Retinal pigment epithelial cell (primary cell): Measurements from ENCODE around the gene ZNF468.
"Not testable (repeated sequence)": the region's sequence is repeated elsewhere in the genome, so short reads cannot be mapped to it uniquely, and the experiment has no call there.

ENCODE experiments used
- DNase-seq: peaks from one replicate; pipeline ENCODE4 v3.0.0-alpha.2; 2010; ENCODE audit warnings: low read depth
- H3K4me3 ChIP-seq: 2 replicates; pipeline ENCODE4 v1.5.1; 2011; ENCODE audit warnings: mild to moderate bottlenecking, low read length, control low read depth, moderate library complexity
- TF ChIP-seq, protein P1 (sequence below): conservative IDR thresholded peaks from 2 replicates; pipeline ENCODE4 v1.5.1; 2011; ENCODE audit warnings: low read depth, low read length, control low read depth, inconsistent platforms

Gene ZNF468

DNA sequence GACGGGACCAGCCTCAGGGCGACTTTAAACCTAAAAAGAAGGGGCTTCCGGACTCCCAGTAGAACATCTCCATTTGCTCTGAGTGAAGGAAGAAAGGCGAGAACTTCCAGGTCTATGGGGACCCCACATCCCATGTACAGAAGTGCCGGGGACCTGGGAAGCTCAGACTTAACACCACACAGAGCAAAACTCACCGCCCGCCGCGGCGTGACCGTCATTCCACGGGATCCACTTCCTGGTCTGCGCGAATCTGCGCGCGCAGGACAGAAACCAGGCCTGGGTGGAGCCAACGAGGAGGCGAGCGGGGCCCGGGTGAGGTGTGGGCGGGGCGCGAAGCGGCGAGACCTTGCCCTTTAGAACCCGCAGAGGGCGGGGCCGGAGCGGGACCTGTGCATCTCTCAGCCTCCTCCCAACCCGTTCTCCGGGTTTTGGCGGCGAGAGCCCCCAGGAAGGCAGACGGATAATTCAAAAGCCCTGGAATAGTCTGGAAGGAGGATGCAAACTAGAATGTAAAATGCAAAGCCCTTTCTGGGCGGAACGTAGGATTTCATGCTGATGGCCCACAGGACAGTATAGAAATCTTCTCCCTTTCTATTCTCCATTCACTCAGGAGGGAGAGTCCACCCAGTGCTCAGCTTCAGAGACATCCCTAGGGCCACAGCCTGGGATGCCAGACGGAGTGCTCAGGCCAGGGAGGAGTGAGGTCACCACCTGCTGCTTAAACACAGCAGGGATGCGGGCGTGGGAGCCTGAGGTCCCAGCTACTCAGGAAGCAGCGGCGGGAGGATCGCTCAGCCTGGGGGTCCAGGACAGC, at the start of gene ZNF468:
ZNF468 (minus strand) TSS at position 242 of the 814 bp plus-strand sequence. CDS start 3,347 bp downstream, outside the sequence.
- peak within 1 kb of the TSS; percentile 74 for H3K4me3 ChIP-seq
- DNase-seq, result not testable (repeated sequence)

DNA sequence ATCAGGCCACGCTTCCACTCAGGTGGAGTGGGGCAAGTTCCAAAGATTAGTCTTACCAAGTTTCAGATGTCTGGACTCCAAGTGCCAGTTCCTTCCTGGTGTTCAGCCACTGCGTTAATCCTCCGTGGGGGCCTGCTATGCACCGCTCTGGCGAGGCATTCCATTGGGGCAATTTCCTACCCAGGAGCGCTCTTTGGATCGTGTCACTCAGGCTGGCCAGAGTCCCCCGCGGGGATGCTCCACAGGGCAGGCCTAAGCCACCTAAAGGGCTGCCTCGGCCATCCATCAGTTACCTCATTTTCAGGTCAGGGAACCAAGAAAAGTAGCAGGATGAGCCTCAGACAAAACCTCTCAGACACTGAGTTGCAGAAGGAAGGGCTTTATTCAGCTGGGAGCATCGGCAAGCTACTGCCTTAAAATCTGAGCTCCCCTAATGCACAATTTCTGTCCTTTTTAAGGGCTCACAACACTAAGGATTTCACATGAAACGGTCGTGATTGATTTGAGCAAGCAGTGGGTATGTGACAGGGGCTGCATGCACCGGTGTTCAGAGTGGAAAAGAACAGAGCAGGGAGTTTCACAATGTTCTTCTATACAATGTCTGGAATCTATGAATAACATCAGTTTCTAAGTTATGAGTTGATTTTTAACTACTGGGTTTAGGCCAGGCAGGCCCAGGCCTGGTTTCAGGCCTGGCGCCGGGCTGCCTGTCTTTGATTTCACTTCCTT, 46.8 kb upstream of the ZNF468 start:
- DNase-seq, H3K4me3 ChIP-seq: not testable (repeated sequence)

DNA sequence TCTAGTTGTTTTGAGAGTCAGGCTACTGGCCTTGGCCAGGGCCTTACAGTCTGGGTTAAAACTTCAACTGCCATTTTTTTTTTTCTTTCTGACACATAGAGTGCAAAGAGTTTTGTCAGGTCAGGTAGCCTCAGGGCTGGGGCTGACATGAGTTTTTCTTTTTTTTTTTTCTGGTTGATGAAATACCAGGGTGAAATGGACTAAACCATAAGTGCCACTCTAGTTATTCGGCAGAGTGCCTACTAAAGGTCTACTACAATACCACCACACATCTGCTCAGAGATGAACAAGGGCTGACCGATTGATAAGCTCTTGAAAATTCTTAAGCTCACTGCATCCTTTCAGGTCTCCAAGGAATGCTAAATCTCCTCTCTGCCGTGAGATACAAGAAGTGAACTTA, 44.4 kb upstream of the ZNF468 start:
- DNase-seq, result no peak
- TF ChIP-seq, protein P1, sequence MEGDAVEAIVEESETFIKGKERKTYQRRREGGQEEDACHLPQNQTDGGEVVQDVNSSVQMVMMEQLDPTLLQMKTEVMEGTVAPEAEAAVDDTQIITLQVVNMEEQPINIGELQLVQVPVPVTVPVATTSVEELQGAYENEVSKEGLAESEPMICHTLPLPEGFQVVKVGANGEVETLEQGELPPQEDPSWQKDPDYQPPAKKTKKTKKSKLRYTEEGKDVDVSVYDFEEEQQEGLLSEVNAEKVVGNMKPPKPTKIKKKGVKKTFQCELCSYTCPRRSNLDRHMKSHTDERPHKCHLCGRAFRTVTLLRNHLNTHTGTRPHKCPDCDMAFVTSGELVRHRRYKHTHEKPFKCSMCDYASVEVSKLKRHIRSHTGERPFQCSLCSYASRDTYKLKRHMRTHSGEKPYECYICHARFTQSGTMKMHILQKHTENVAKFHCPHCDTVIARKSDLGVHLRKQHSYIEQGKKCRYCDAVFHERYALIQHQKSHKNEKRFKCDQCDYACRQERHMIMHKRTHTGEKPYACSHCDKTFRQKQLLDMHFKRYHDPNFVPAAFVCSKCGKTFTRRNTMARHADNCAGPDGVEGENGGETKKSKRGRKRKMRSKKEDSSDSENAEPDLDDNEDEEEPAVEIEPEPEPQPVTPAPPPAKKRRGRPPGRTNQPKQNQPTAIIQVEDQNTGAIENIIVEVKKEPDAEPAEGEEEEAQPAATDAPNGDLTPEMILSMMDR, result no peak
- no peak overlapping the region for H3K4me3 ChIP-seq

DNA sequence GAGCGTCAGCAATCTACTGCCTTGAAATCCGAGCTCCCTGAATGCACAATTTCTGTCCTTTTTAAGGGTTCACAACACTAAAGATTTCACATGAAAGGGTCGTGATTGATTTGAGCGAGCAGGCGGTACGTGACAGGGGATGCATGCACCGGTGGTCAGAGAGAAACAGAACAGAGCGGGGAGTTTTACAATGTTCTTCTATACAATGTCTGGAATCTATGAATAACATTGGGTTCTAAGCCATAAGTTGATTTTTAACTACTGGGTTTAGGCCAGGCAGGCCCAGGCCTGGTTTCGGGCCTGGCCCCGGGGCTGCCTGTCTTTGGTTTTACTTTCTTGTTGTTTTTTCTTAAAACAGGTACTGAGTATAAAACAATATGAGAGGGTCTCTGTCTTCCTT, 41.2 kb upstream of the ZNF468 start:
- DNase-seq, H3K4me3 ChIP-seq: not testable (repeated sequence)

DNA sequence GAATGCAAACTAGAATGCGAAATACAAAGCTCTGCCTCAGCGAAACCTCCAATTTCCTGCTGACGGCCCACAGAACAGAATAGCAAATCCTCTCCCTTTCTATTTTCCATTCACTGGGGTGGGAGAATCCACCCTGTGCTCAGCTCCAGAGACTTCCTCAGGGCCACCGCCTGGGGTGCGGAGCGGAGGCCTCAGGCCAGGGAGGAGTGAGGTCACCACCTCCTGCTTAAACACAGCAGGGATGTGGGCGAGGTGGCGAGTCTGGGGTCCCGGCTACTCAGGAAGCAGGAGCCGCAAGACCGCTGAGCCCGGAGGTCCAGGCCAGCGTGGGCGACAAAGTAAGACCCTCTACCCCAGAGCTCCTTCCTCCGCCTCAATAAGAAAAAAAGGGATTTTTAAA, 40.7 kb upstream of the ZNF468 start:
- H3K4me3 ChIP-seq, result peak overlapping the region; percentile 96
- TF ChIP-seq, protein P1, result no peak
- DNase-seq, result no peak

- H3K4me3 ChIP-seq, result peak within 1 kb of the TSS; percentile 96
- TF ChIP-seq, protein P1, result no peak
- peak; percentile 77 for DNase-seq
Measured at GRCh38 chr19:52897138-52897935, 39.9 kb upstream of the ZNF468 start, which contains the start of gene ZNF320. ZNF320 (minus strand) TSS chr19:52897635; CDS start chr19:52890255, 7,380 bp downstream.

- peak; percentile 4 for DNase-seq
- H3K4me3 ChIP-seq, result peak overlapping the region; percentile 96
- TF ChIP-seq, protein P1, result no peak
Measured at GRCh38 chr19:52896431-52897137, 39.2 kb upstream of the ZNF468 start.

GRCh38 chr19:52891336-52891735, 33.9 kb upstream of the ZNF468 start:
- TF ChIP-seq, protein P1, result no peak
- DNase-seq, result no peak
- H3K4me3 ChIP-seq, result no peak overlapping the region
